CD8-positive, alpha-beta memory T cell (primary cell): ENCODE measurements around the gene OR8G5. TPM values are rescaled to one million over a fixed set of nuclear protein-coding genes. Genes with fewer than 3 reads are reported as not detected.
"Not testable (repeated sequence)": the region's sequence is repeated elsewhere in the genome, so short reads cannot be mapped to it uniquely, and the experiment has no call there.

ENCODE experiments used
- CTCF ChIA-PET: fragments of 350-600 bp; sonication (Branson Sonifier 250); formaldehyde crosslinking; loops from one replicate; lab custom pipeline; 2021; ENCODE audit warnings: antibody characterized with exemption; lab: Charles Lee
- POLR2A ChIA-PET: fragments of 350-600 bp; sonication (Branson Sonifier 250); formaldehyde crosslinking; loops from one replicate; lab custom pipeline; 2021; ENCODE audit warnings: antibody characterized with exemption; lab: Charles Lee
- DNase-seq, 5 donors: peaks; one replicate each; pipeline versions ENCODE4 v3.0.0 to v3.0.0-alpha.2; 2020 to 2022; ENCODE audit warnings: mixed read lengths in 1 of 5
- H3K27ac ChIP-seq: one replicate; pipeline ENCODE4 v1.7.0; 2013; ENCODE audit warnings: low read depth, mild to moderate bottlenecking, low read length, moderate library complexity
- H3K27me3 ChIP-seq: 2 replicates; pipeline ENCODE4 v1.7.0; 2013; ENCODE audit warnings: low read length, mild to moderate bottlenecking; ENCODE audit not compliant: insufficient read depth, poor library complexity, severe bottlenecking
- H3K36me3 ChIP-seq: 2 replicates; pipeline ENCODE4 v1.7.0; 2013; ENCODE audit warnings: mild to moderate bottlenecking, low read length, moderate library complexity; ENCODE audit not compliant: insufficient read depth
- H3K4me1 ChIP-seq: 2 replicates; pipeline ENCODE4 v1.7.0; 2013; ENCODE audit warnings: mild to moderate bottlenecking, low read length, moderate library complexity; ENCODE audit not compliant: insufficient read depth
- H3K4me3 ChIP-seq: 2 replicates; pipeline ENCODE4 v1.7.0; 2013; ENCODE audit warnings: mild to moderate bottlenecking, low read length
- H3K9me3 ChIP-seq: 2 replicates; pipeline ENCODE4 v1.7.0; 2013; ENCODE audit warnings: mild to moderate bottlenecking, low read length
- H3K27ac Mint-ChIP-seq, 8 donors: one replicate each; pipeline ENCODE4 v1.8.0; 2020 to 2021; ENCODE audit warnings: mixed read lengths in 8 of 8, mild to moderate bottlenecking in 6 of 8, inconsistent platforms in 3 of 8, moderate library complexity in 3 of 8
- H3K27me3 Mint-ChIP-seq, 2 donors: one replicate each; pipeline ENCODE4 v1.8.0; 2020 to 2021; ENCODE audit warnings: mixed read lengths in 2 of 2, mild to moderate bottlenecking in 1 of 2, moderate library complexity in 1 of 2
- H3K36me3 Mint-ChIP-seq, 3 donors: one replicate each; pipeline ENCODE4 v1.8.0; 2020 to 2021; ENCODE audit warnings: mixed read lengths in 3 of 3, inconsistent platforms in 1 of 3, mild to moderate bottlenecking in 1 of 3
- H3K4me1 Mint-ChIP-seq, 3 donors: one replicate each; pipeline ENCODE4 v1.8.0; 2020 to 2021; ENCODE audit warnings: mixed read lengths in 3 of 3, inconsistent platforms in 1 of 3, mild to moderate bottlenecking in 1 of 3
- H3K4me3 Mint-ChIP-seq, 7 donors: one replicate each; pipeline ENCODE4 v1.8.0; 2020 to 2021; ENCODE audit warnings: mixed read lengths in 7 of 7, mild to moderate bottlenecking in 6 of 7, moderate library complexity in 4 of 7, inconsistent platforms in 2 of 7
- H3K9me3 Mint-ChIP-seq, 5 donors: one replicate each; pipeline ENCODE4 v1.8.0; 2020 to 2022; ENCODE audit warnings: mixed read lengths in 5 of 5, mild to moderate bottlenecking in 3 of 5, moderate library complexity in 2 of 5, inconsistent platforms in 1 of 5
- polyA plus RNA-seq: library from polyadenylated mRNA; unstranded; fragments of 300-500 nt; fragmentation: Illumina TruSeq; gene quantifications from one replicate; pipeline ENCODE4 v1.2.3, GENCODE V29; 2021
- total RNA-seq, 2 experiments: library from RNA; stranded (reverse); gene quantifications; one replicate each; pipeline ENCODE4 v1.2.3, GENCODE V29; 2021

Gene OR8G5
- total and polyA plus RNA-seq, 3 experiments from 2014 or later = not detected

GRCh38 chr11:124224618-124225423 lies 31.4 kb upstream of the OR8G5 start:
- H3K27me3 Mint-ChIP-seq, POLR2A ChIA-PET, H3K27ac Mint-ChIP-seq, CTCF ChIA-PET, H3K36me3 Mint-ChIP-seq, H3K4me3 ChIP-seq, H3K9me3 ChIP-seq, DNase-seq, H3K27me3 ChIP-seq, H3K36me3 ChIP-seq, H3K9me3 Mint-ChIP-seq, H3K4me1 ChIP-seq, H3K4me3 Mint-ChIP-seq, H3K4me1 Mint-ChIP-seq: not testable (repeated sequence)
- peak overlapping the region; percentile 48 for H3K27ac ChIP-seq

GRCh38 chr11:124225471-124225870 lies 30.7 kb upstream of the OR8G5 start:
- no peaks in the 10 kb centered on the region for H3K27me3 ChIP-seq
- peaks cover 4 to 7% of the 10 kb centered on the region in 2 donors for H3K27me3 Mint-ChIP-seq
- H3K4me1 Mint-ChIP-seq = no peaks in the 10 kb centered on the region
- no peaks in the 10 kb centered on the region for H3K4me1 ChIP-seq
- no peaks in the 10 kb centered on the region for H3K9me3 Mint-ChIP-seq
- H3K4me3 Mint-ChIP-seq = no peak overlapping the region
- ChIA-PET CTCF (no interaction called here), POLR2A (no interaction called here)
- no peak overlapping the region for H3K27ac Mint-ChIP-seq
- no peak for DNase-seq
- no peaks in the 10 kb centered on the region for H3K36me3 Mint-ChIP-seq
- no peaks in the 10 kb centered on the region for H3K9me3 ChIP-seq
- H3K36me3 ChIP-seq = no peaks in the 10 kb centered on the region
- H3K27ac ChIP-seq = no peak overlapping the region
- no peak overlapping the region for H3K4me3 ChIP-seq

GRCh38 chr11:124233376-124233775 lies 22.8 kb upstream of the OR8G5 start:
- Mint-ChIP-seq H3K4me1 (no peaks in the 10 kb centered on the region), H3K27me3 (no peaks in the 10 kb centered on the region), H3K27ac (no peak overlapping the region), H3K4me3 (no peak overlapping the region), H3K36me3 (no peaks in the 10 kb centered on the region), H3K9me3 (peaks cover 0 to 3% (median 0%) of the 10 kb centered on the region in 5 donors)
- DNase-seq = no peak
- Histone ChIP-seq H3K4me1 (no peaks in the 10 kb centered on the region), H3K4me3 (no peak overlapping the region), H3K27me3 (no peaks in the 10 kb centered on the region), H3K9me3 (no peaks in the 10 kb centered on the region), H3K36me3 (no peaks in the 10 kb centered on the region), H3K27ac (no peak overlapping the region)
- CTCF ChIA-PET = no interaction called here
- POLR2A ChIA-PET = no interaction called here

GRCh38 chr11:124238512-124238911 lies 17.7 kb upstream of the OR8G5 start:
- CTCF ChIA-PET = no interaction called here
- no peak overlapping the region for H3K27ac Mint-ChIP-seq

GRCh38 chr11:124240621-124241397 lies 15.4 kb upstream of the OR8G5 start, which contains the start of gene OR8G1:
Gene OR8G1, plus strand, starts transcription at chr11:124241095. Its CDS starts 8,581 bp downstream, at chr11:124249676.
- Histone ChIP-seq H3K27me3 (no peaks in the 10 kb centered on the region), H3K9me3 (no peaks in the 10 kb centered on the region), H3K27ac (no peak within 1 kb of the TSS), H3K4me1 (no peaks in the 10 kb centered on the region), H3K36me3 (no peaks in the 10 kb centered on the region), H3K4me3 (no peak within 1 kb of the TSS)
- H3K36me3 Mint-ChIP-seq = no peaks in the 10 kb centered on the region
- ChIA-PET POLR2A (no interaction called here), CTCF (no interaction called here)
- no peaks in the 10 kb centered on the region for H3K27me3 Mint-ChIP-seq
- DNase-seq = no peak
- no peaks in the 10 kb centered on the region for H3K4me1 Mint-ChIP-seq
- H3K27ac Mint-ChIP-seq = no peak within 1 kb of the TSS
- peaks cover 0 to 10% (median 0%) of the 10 kb centered on the region in 5 donors for H3K9me3 Mint-ChIP-seq
- H3K4me3 Mint-ChIP-seq = no peak within 1 kb of the TSS

More at GRCh38 chr11:124238512-124238911, 17.7 kb upstream of the OR8G5 start:
- H3K9me3 ChIP-seq = no peaks in the 10 kb centered on the region
- no peaks in the 10 kb centered on the region for H3K4me1 ChIP-seq
- H3K36me3 Mint-ChIP-seq = no peaks in the 10 kb centered on the region
- H3K27ac ChIP-seq = no peak overlapping the region
- H3K4me3 ChIP-seq = no peak overlapping the region
- no peak overlapping the region for H3K4me3 Mint-ChIP-seq
- H3K36me3 ChIP-seq = no peaks in the 10 kb centered on the region
- peaks cover 0 to 8% (median 0%) of the 10 kb centered on the region in 5 donors for H3K9me3 Mint-ChIP-seq
- DNase-seq = no peak
- POLR2A ChIA-PET = no interaction called here
- no peaks in the 10 kb centered on the region for H3K27me3 Mint-ChIP-seq
- no peaks in the 10 kb centered on the region for H3K27me3 ChIP-seq
- no peaks in the 10 kb centered on the region for H3K4me1 Mint-ChIP-seq

GRCh38 chr11:124249869-124250268 lies 6.3 kb upstream of the OR8G5 start:
- H3K4me1 ChIP-seq, H3K4me1 Mint-ChIP-seq, CTCF ChIA-PET: not testable (repeated sequence)

GRCh38 chr11:124265041-124265440 lies 8.9 kb downstream of the OR8G5 start:
- H3K27me3 ChIP-seq, H3K27ac Mint-ChIP-seq, H3K4me3 Mint-ChIP-seq, DNase-seq, CTCF ChIA-PET, H3K36me3 ChIP-seq, H3K27me3 Mint-ChIP-seq, H3K27ac ChIP-seq, POLR2A ChIA-PET, H3K9me3 ChIP-seq, H3K4me1 ChIP-seq, H3K4me3 ChIP-seq, H3K9me3 Mint-ChIP-seq, H3K36me3 Mint-ChIP-seq, H3K4me1 Mint-ChIP-seq: not testable (repeated sequence)

More at GRCh38 chr11:124249869-124250268, 6.3 kb upstream of the OR8G5 start:
- H3K27ac Mint-ChIP-seq, H3K9me3 ChIP-seq, H3K4me3 Mint-ChIP-seq, H3K27ac ChIP-seq, H3K4me3 ChIP-seq, DNase-seq, H3K9me3 Mint-ChIP-seq, H3K36me3 Mint-ChIP-seq, H3K36me3 ChIP-seq, POLR2A ChIA-PET, H3K27me3 ChIP-seq, H3K27me3 Mint-ChIP-seq: not testable (repeated sequence)

GRCh38 chr11:124270886-124271285 lies 14.7 kb downstream of the OR8G5 start:
- H3K4me3 Mint-ChIP-seq, H3K36me3 Mint-ChIP-seq, H3K4me1 Mint-ChIP-seq, H3K36me3 ChIP-seq, H3K9me3 ChIP-seq, H3K27me3 ChIP-seq, H3K27ac Mint-ChIP-seq, POLR2A ChIA-PET, CTCF ChIA-PET, H3K27me3 Mint-ChIP-seq, DNase-seq, H3K27ac ChIP-seq, H3K4me1 ChIP-seq, H3K9me3 Mint-ChIP-seq, H3K4me3 ChIP-seq: not testable (repeated sequence)
